ENCODE data around the gene KIAA1671.

DNA sequence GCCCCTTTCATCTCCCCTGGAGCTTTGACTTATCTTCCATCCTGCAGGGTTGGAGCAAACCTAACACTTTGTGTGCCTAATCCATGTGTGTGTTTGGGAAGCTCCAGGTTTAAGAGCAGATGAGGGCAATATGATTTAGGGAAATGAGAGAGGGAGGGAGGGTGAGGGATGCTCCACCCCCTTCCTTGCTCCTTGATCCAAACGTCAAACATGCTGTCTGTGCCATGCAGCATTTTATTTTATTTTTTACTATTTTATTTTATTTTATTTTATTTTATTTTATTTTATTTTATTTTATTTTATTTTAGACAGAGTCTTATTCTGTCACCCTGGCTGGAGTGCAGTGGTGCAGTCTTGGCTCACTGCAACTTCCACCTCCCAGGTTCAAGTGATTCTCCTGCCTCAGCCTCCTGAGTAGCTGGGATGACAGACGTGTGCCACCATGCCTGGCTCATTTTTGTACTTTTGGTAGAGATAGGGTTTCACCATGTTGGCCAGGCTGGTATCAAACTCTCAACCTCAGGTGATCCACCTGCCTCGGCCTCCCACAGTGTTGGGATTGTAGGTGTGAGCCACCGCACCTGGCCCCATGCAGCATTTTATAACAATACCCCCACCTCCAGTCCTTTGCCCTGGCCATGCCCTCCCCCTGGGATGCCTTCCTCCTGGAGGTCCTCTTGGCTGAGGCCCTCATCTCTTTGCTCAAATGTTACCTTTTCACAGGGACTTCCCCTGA lies 194.6 kb downstream of the KIAA1671 start:
- TF ChIP-seq CTCF (conservative IDR thresholded peaks at IDR 0.05; ENCODE audit: low read length) (no peak), EZH2phosphoT487 (IDR thresholded peaks at IDR 0.05; ENCODE audit: borderline replicate concordance) (no peak)

Data from Loucy (cell line).